IMR-90 (cell line): Measurements from ENCODE around the gene SPIN4. TPM values are rescaled to one million over a fixed set of nuclear protein-coding genes. Genes with fewer than 3 reads are reported as not detected.

ENCODE experiments used
- ATAC-seq: fragments of 200-7000 bp; cut with Tn5 transposase; 2 replicates; pipeline ENCODE4 v1.9.1; 2020; ENCODE audit warnings: low read depth, mild to moderate bottlenecking, moderate library complexity
- BruUV-seq: library from RNA; stranded (reverse); fragments of 400-500 nt; replicated peaks from 2 replicates; lab custom pipeline; 2021; lab: Mats Ljungman, UMichigan
- CTCF ChIA-PET: fragments of 300-600 bp; formaldehyde crosslinking; extraction: SDS; loops from one replicate; lab custom pipeline; 2021; ENCODE audit warnings: antibody characterized with exemption; lab: Yijun Ruan, JAX
- POLR2A ChIA-PET: fragments of 300-600 bp; sonication (Branson Sonifier 250); formaldehyde crosslinking; loops from one replicate; lab custom pipeline; 2022; ENCODE audit warnings: antibody characterized with exemption; ENCODE audit not compliant: unreplicated experiment; lab: Charles Lee
- DNase-seq: peaks from one replicate; pipeline ENCODE4 v3.0.0; 2013
- H2AFZ ChIP-seq: replicated peaks from 2 replicates; pipeline ENCODE3; 2013; ENCODE audit warnings: low read length, mild to moderate bottlenecking; ENCODE audit not compliant: poor library complexity
- H2AK5ac ChIP-seq: 2 replicates; pipeline ENCODE4 v1.6.1; 2013; ENCODE audit warnings: low read depth, low read length, inconsistent platforms
- H2AK9ac ChIP-seq: replicated peaks from 2 replicates; pipeline ENCODE3; 2013; ENCODE audit warnings: mild to moderate bottlenecking, low read depth, low read length, moderate library complexity; ENCODE audit not compliant: poor library complexity
- H2BK120ac ChIP-seq: 2 replicates; pipeline ENCODE4 v1.6.1; 2013; ENCODE audit warnings: low read depth, low read length, inconsistent platforms
- H2BK15ac ChIP-seq: 3 replicates; pipeline ENCODE4 v1.6.1; 2013; ENCODE audit warnings: low read depth, low read length, inconsistent platforms
- H2BK20ac ChIP-seq: 2 replicates; pipeline ENCODE4 v1.6.1; 2013; ENCODE audit warnings: low read depth, mild to moderate bottlenecking, inconsistent platforms, low read length, moderate library complexity
- H2BK5ac ChIP-seq: 2 replicates; pipeline ENCODE4 v1.6.1; 2013; ENCODE audit warnings: mild to moderate bottlenecking, low read depth, low read length, inconsistent platforms; ENCODE audit not compliant: poor library complexity, severe bottlenecking
- H3K14ac ChIP-seq: replicated peaks from 2 replicates; pipeline ENCODE4 v1.6.1; 2013; ENCODE audit warnings: low read depth, low read length, inconsistent platforms
- H3K18ac ChIP-seq: 2 replicates; pipeline ENCODE4 v1.6.1; 2013; ENCODE audit warnings: low read depth, low read length, control low read depth
- H3K23ac ChIP-seq: 2 replicates; pipeline ENCODE4 v1.6.1; 2013; ENCODE audit warnings: low read depth, low read length, inconsistent platforms
- H3K27ac ChIP-seq: 2 replicates; pipeline ENCODE4 v1.5.1; 2013; ENCODE audit warnings: mild to moderate bottlenecking, control low read depth, low read length; ENCODE audit not compliant: insufficient read depth
- H3K27me3 ChIP-seq: 2 replicates; pipeline ENCODE4 v1.6.1; 2013; ENCODE audit warnings: low read length; ENCODE audit not compliant: control insufficient read depth, insufficient read depth
- H3K36me3 ChIP-seq: 2 replicates; pipeline ENCODE4 v1.6.1; 2013; ENCODE audit warnings: low read length, mixed read lengths; ENCODE audit not compliant: control insufficient read depth, insufficient read depth
- H3K4ac ChIP-seq: 2 replicates; pipeline ENCODE4 v1.6.1; 2013; ENCODE audit warnings: low read depth, low read length, inconsistent platforms
- H3K4me1 ChIP-seq: 2 replicates; pipeline ENCODE4 v1.6.1; 2013; ENCODE audit warnings: low read length, mixed read lengths; ENCODE audit not compliant: control insufficient read depth, insufficient read depth
- H3K4me2 ChIP-seq: 2 replicates; pipeline ENCODE4 v1.6.1; 2013; ENCODE audit warnings: low read depth, mild to moderate bottlenecking, control low read depth, low read length, moderate library complexity
- H3K4me3 ChIP-seq: 2 replicates; pipeline ENCODE4 v1.5.1; 2013; ENCODE audit warnings: low read depth, mild to moderate bottlenecking, control low read depth, low read length, moderate library complexity; ENCODE audit not compliant: insufficient read depth
- H3K56ac ChIP-seq: 2 replicates; pipeline ENCODE4 v1.6.1; 2013; ENCODE audit warnings: low read length, inconsistent platforms; ENCODE audit not compliant: insufficient read depth; ENCODE audit errors: extremely low read depth
- H3K79me1 ChIP-seq, 2 experiments: 2 replicates each; pipeline ENCODE4 v1.6.1; 2013; ENCODE audit warnings: low read length in 2 of 2, inconsistent platforms in 1 of 2, low read depth in 1 of 2
- H3K9ac ChIP-seq: 2 replicates; pipeline ENCODE4 v1.6.1; 2013; ENCODE audit warnings: low read depth, low read length, control low read depth
- H3K9me1 ChIP-seq: 2 replicates; pipeline ENCODE4 v1.6.1; 2013; ENCODE audit warnings: low read length, inconsistent platforms; ENCODE audit not compliant: insufficient read depth
- H3K9me3 ChIP-seq: 2 replicates; pipeline ENCODE4 v1.6.1; 2013; ENCODE audit warnings: low read length; ENCODE audit not compliant: control insufficient read depth, insufficient read depth
- H4K20me1 ChIP-seq: 2 replicates; pipeline ENCODE4 v1.6.1; 2013; ENCODE audit warnings: low read length, inconsistent platforms; ENCODE audit not compliant: insufficient read depth
- H4K5ac ChIP-seq: 2 replicates; pipeline ENCODE4 v1.6.1; 2013; ENCODE audit warnings: mild to moderate bottlenecking, low read depth, low read length, control low read depth
- H4K8ac ChIP-seq, 2 experiments: 2 replicates each; pipeline ENCODE4 v1.6.1; 2013; ENCODE audit warnings: low read depth in 2 of 2, low read length in 2 of 2, control low read depth in 1 of 2, inconsistent platforms in 1 of 2
- H4K91ac ChIP-seq: 2 replicates; pipeline ENCODE4 v1.6.1; 2013; ENCODE audit warnings: low read depth, low read length, inconsistent platforms; ENCODE audit not compliant: insufficient read depth
- BHLHE40 ChIP-seq: fragments of 150-350 bp; IDR thresholded peaks from 2 replicates; pipeline ENCODE4 v1.6.1; 2016; ENCODE audit warnings: mild to moderate bottlenecking, low read depth, low read length
- CHD1 ChIP-seq: IDR thresholded peaks from 2 replicates; pipeline ENCODE4 v1.6.1; 2012; ENCODE audit warnings: low read depth, low read length, improper control_type of control experiment
- FOS ChIP-seq: fragments of 150-350 bp; IDR thresholded peaks from 2 replicates; pipeline ENCODE4 v1.6.1; 2016; ENCODE audit warnings: low read depth, low read length
- MAFK ChIP-seq: IDR thresholded peaks from 2 replicates; pipeline ENCODE4 v1.6.1; 2012; ENCODE audit warnings: low read depth, low read length, improper control_type of control experiment
- NFE2L2 ChIP-seq: fragments of 150-350 bp; IDR thresholded peaks from 2 replicates; pipeline ENCODE4 v1.6.1; 2016; ENCODE audit warnings: low read depth, mild to moderate bottlenecking, low read length
- POLR2A ChIP-seq: IDR thresholded peaks from 2 replicates; pipeline ENCODE4 v1.6.1; 2012; ENCODE audit warnings: mild to moderate bottlenecking, low read depth, low read length
- RCOR1 ChIP-seq: IDR thresholded peaks from 2 replicates; pipeline ENCODE4 v1.6.1; 2012; ENCODE audit warnings: mild to moderate bottlenecking, low read length, improper control_type of control experiment; ENCODE audit not compliant: insufficient replicate concordance
- WGBS, 2 experiments: methylation state at CpG; one replicate each; pipeline versions ENCODE4 v1.1.5 to v1.1.7; 2013; ENCODE audit warnings: missing lambda C conversion rate in 2 of 2; ENCODE audit not compliant: insufficient read length in 1 of 2; ENCODE audit errors: extremely low coverage in 2 of 2; 5-methylcytosine and 5-hydroxymethylcytosine counted together
- dilution Hi-C: fragments of 300-500 bp; cut with HindIII; formaldehyde crosslinking; loops from one replicate; pipeline ENCODE4 v1.14.3; 2018; ENCODE audit warnings: low sequenced_read_pairs; ENCODE audit not compliant: unreplicated experiment
- in situ Hi-C: fragments of 300-500 bp; cut with MboI; formaldehyde crosslinking; loops from 3 replicates; pipeline ENCODE4 v1.14.3; 2019; ENCODE audit warnings: low sequenced_read_pairs, inconsistent platforms, mixed read lengths
- intact Hi-C: fragments of 100-400 bp; cut with micrococcal nuclease; formaldehyde crosslinking; loops from 2 replicates; pipeline ENCODE4 v1.10.0; 2022
- polyA plus RNA-seq, 3 experiments: library from polyadenylated mRNA; depleted of rRNA; stranded (reverse); fragments of >200 nt; gene quantifications; 2 replicates each; pipeline ENCODE4 v1.2.3, GENCODE V29; 2012; ENCODE audit warnings: low replicate concordance in 1 of 3
- total RNA-seq: library from RNA; depleted of rRNA; stranded (reverse); fragments of >200 nt; gene quantifications from 2 replicates; pipeline ENCODE4 v1.2.3, GENCODE V29; 2012
- TF ChIP-seq, protein P1 (sequence below): conservative IDR thresholded peaks from 2 replicates; pipeline ENCODE4 v1.5.1; 2012; ENCODE audit warnings: mild to moderate bottlenecking, low read depth, low read length, improper control_type of control experiment

Gene SPIN4
- total and polyA plus RNA-seq, 2 of the 4 experiments (the other 2 are of a cell fraction) = 2.9 to 3.2 TPM

- Histone ChIP-seq H3K36me3 (no peaks in the 10 kb centered on the region), H2BK120ac (no peak overlapping the region), H3K56ac (no peak overlapping the region), H2AFZ (no peak overlapping the region), H3K27ac (no peak overlapping the region), H3K4ac (no peak overlapping the region), H3K9ac (no peak overlapping the region), H4K8ac (no peak overlapping the region), H3K79me1 (no peaks in the 10 kb centered on the region), H3K14ac (no peak overlapping the region), H4K91ac (no peak overlapping the region), H4K5ac (no peak overlapping the region), H3K23ac (no peak overlapping the region), H3K4me2 (no peak overlapping the region), H3K4me3 (no peak overlapping the region), H3K18ac (no peak overlapping the region), H4K20me1 (no peaks in the 10 kb centered on the region), H2AK9ac (no peak overlapping the region), H2AK5ac (no peak overlapping the region), H3K9me3 (peaks cover 1% of the 10 kb centered on the region; the same call in 1 of the 2 replicates), H2BK5ac (no peak overlapping the region), H2BK15ac (no peak overlapping the region), H3K4me1 (no peaks in the 10 kb centered on the region), H3K9me1 (no peaks in the 10 kb centered on the region), H2BK20ac (no peak overlapping the region), H3K27me3 (no peaks in the 10 kb centered on the region)
- ATAC-seq = no peak
- ChIA-PET CTCF (no interaction called here), POLR2A (no interaction called here)
- DNase-seq = no peak
- BruUV-seq = no TSS peak
- WGBS, 2 experiments = no CpG with 5 or more reads among the region's 4 CpGs
- intact Hi-C loops = no loop called here
- in situ Hi-C loops = no loop called here
- TF ChIP-seq FOS (no peak), NFE2L2 (no peak), RCOR1 (no peak), POLR2A (no peak), BHLHE40 (no peak), CHD1 (no peak), MAFK (no peak)
- TF ChIP-seq, protein P1, sequence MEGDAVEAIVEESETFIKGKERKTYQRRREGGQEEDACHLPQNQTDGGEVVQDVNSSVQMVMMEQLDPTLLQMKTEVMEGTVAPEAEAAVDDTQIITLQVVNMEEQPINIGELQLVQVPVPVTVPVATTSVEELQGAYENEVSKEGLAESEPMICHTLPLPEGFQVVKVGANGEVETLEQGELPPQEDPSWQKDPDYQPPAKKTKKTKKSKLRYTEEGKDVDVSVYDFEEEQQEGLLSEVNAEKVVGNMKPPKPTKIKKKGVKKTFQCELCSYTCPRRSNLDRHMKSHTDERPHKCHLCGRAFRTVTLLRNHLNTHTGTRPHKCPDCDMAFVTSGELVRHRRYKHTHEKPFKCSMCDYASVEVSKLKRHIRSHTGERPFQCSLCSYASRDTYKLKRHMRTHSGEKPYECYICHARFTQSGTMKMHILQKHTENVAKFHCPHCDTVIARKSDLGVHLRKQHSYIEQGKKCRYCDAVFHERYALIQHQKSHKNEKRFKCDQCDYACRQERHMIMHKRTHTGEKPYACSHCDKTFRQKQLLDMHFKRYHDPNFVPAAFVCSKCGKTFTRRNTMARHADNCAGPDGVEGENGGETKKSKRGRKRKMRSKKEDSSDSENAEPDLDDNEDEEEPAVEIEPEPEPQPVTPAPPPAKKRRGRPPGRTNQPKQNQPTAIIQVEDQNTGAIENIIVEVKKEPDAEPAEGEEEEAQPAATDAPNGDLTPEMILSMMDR = no peak
- dilution Hi-C loops = no loop called here
Measured at GRCh38 chrX:63363788-63364187, 12.7 kb upstream of the SPIN4 start.
